CD4-positive, alpha-beta T cell treated with Interferon alpha-2 for 1 hour (primary cell): Measurements from ENCODE around the gene FGA.

Experiments
- DNase-seq, 2 donors: peaks; one replicate each; pipeline ENCODE4 v3.0.0-alpha.2; 2020 to 2022

FGA gene

DNA sequence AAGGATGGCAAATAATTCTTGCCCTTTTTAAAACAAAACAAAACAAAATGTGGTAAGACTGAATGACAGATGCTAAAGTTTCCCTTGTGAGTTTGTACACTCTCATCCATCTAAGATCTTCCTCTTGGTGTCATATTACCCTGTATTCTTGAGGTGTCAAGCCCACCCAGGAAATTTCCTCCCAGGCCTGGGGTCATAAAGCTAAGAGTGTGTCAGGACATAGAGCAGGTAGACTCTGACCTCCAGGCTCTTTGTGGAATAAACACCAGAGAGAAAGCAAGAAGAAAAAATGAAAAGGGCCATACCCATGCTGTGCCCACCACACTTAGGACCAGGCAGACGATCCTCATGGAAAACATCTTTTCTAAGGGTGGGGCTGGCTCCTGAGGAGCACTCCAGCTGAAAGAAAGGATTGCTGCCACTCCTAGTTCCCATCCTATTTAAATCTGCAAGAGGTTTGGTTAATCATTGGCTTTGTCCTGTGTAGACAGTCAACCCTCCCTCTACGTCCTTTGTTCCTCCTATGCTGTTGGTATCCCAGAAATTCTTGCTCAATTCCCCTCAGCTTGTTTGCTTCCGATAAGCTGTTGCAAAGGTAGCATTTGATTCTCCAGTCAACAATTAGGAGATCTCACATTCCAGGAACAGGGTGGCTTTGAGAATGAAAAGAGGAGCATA, at the start of gene FGA:
Gene FGA (minus strand): TSS at position 414 of the 678 bp plus-strand sequence. CDS start 55 bp downstream, at position 359.
- no peak for DNase-seq

- no peak for DNase-seq
These were observed 43.5 kb upstream of the FGA start for GRCh38 chr4:154634058-154634457.

GRCh38 chr4:154631828-154632227, 41.3 kb upstream of the FGA start:
- DNase-seq, result no peak

DNA sequence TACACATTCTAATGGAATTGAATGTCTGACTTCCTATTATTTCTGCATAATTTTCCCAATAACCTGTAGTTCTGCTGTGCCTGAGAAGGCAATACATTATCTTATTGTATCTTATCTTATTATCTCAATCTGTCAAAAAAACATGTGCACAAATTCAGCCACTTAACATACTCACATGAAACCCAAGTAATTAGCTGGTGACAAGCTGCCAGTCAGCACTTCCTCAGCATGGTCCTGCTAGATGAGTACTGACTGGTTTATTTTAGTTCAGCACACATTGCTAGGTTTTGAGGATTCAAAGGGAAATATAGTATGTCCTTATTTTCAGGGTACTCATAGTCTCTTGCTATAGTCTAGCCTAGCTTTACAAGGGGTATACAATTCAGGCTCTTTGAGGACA, 39.8 kb upstream of the FGA start:
- DNase-seq, result no peak

DNA sequence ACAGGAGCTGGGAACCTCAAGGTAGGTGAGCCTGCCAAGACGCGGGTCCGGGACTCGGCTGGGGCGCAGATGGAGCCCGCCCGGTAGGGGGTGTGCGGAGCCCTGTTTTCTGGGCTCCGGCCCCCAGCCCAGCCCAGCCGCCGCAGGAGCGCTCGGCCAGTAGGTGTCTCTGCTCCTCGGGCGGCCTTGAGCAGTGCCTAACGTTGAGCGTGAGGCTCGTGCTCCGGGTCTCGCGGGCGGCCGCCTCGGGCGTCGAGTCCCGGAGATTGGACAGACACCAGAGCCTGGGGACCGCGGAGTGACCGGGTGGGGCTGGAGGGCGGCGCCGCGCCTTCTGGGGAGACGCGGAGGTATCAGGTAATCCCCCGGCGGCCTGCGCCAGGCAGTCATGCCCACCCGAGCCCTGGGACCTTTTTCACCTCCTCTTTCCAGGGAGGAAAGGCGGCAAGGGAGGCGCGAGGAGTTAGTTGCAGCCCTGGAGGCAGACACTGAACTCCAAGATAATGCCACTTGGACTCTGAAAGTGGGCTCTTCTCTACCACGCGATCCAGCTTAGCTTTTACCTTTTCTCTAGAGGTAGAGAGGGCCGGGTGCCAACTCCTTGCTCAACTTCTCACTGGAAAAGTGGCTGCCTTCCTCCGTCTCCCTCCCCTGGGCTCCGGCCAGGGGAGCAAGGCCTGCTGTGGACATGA, 36.4 kb upstream of the FGA start:
- DNase-seq, result peak; percentile 32 to 40

GRCh38 chr4:154625971-154626370, 35.4 kb upstream of the FGA start:
- DNase-seq, result no peak

DNA sequence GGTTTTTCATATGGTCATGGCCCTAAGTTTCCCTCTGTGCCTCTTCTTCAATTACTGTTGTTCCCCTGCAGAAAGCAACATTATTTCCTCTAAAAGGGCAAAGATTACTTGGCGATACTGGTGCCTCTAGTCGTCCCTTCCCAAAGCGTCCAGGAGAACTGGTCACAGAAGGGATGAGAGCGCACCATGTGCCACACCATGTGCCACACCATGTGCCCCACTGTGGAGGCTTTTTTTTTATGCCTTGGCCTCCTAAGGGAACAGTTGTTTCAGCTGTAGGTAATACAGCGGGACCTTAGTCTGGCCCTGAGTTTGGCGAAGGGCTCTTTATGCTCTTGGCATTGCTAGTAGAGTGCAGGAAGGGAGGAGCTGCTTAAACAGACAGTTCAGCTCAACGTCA, 33.5 kb upstream of the FGA start:
- no peak for DNase-seq

- DNase-seq, result no peak
These were observed 32.9 kb upstream of the FGA start for GRCh38 chr4:154623436-154623835.

- peak; percentile 10 to 54 for DNase-seq
These were observed 32.1 kb upstream of the FGA start for GRCh38 chr4:154622598-154622997.

DNA sequence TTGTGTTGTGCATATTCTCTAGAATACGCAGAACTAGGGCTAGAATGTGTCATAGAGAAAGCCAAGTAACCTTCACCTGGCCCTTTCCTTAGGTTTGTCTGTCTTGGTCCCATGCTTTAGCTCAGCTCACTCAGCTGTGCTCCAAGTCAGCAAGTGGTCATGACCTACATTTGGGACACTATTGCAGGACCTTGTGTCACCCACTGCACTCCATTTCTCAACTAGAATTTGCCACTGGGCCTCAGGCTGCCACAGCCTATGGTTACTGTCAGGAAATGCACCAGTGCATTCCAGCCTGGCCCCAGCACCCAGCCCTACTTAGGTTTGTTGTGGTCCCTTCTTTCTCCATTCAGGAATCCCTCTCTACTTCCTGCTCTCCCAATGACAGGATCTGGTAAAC, 29.6 kb upstream of the FGA start:
- DNase-seq, result no peak

DNA sequence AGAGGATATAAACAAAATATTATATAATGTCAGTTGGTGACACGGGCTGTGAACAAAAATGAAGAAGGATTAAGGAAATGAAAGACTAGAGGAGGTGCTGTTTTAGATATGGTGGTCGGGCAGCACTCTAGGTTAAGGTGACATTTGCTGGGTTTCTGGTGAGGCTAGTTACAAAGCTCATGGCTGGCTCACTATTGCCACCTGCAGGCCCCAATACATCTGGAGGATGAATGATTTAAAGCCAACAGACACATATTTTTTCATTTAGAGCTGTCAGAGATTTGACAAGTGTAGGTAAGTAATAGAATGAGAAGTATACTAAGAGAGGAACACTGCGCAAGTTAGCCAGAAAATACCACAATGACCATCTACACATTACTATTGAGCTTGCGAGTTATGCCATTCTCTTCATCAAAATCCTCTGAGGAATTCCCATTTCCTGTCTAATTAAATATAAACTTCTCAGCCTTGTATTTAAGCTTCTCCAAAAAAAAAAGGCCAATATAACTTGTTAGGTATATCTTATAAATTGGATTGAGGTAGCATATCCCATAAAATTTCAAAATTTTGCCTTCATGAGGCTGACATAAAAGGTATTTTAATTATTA, 28.3 kb upstream of the FGA start:
- DNase-seq, result peak; percentile 44 to 57

GRCh38 chr4:154617820-154618317, 27.3 kb upstream of the FGA start:
- DNase-seq, result no peak

DNA sequence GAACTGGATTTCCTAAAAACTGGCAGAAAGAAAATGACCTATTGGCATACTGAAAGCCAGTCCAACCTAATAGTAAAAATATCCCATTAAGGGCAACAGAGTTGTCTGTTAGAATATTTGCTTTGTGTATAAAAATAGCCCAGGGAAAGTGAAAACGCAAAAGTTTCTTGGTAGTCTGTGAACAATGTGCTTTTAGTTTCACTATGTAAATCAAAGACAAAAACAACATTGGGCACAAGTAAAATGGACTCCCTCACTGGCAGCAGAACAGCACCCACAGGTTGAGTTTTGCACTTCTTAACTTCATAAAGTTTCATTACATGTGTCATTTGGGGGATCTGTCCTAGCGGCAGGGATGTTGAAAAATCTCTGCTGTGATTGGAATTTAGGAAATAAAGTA, 26.2 kb upstream of the FGA start:
- peak in 1 of 2 donors; percentile 8 for DNase-seq

- DNase-seq, result no peak
These were observed 25.7 kb upstream of the FGA start for GRCh38 chr4:154616287-154616686.

DNA sequence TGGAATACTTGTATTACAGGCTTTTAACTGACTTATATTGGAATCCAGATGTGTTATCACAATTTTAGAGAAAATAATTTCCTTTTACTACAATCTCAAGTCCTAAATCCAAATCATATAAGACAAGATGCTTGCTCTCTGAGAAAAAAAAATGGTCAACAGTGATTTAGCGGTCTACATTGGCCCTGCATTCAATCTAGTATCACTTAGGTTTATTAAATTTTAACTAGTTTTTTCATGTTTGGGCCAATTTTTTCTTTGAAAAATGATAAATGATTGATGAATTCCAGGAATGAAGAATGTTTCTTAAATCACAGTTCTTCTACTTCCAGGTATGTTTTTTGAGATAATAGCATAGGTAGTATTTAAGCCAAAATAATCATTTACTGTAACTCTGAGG, 24.7 kb upstream of the FGA start:
- DNase-seq, result no peak

DNA sequence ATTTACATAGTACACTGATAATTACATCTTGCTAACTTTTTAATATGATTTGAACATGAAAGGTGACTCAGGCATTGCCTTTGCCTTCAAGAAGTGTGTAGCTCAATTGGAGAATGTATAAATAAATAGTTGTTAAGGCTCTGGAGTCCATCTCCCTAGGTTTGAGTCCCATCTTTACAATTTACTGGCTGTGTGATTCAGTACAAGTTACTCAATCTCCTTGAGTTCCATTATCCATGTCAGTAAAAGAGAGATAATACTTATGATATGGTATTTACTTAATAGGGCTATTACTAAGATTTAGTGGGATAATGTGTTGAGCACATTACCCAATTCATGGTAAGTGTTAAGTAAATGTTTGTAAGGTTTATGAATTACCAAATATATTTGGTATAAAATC, 23.8 kb upstream of the FGA start:
- no peak for DNase-seq

DNA sequence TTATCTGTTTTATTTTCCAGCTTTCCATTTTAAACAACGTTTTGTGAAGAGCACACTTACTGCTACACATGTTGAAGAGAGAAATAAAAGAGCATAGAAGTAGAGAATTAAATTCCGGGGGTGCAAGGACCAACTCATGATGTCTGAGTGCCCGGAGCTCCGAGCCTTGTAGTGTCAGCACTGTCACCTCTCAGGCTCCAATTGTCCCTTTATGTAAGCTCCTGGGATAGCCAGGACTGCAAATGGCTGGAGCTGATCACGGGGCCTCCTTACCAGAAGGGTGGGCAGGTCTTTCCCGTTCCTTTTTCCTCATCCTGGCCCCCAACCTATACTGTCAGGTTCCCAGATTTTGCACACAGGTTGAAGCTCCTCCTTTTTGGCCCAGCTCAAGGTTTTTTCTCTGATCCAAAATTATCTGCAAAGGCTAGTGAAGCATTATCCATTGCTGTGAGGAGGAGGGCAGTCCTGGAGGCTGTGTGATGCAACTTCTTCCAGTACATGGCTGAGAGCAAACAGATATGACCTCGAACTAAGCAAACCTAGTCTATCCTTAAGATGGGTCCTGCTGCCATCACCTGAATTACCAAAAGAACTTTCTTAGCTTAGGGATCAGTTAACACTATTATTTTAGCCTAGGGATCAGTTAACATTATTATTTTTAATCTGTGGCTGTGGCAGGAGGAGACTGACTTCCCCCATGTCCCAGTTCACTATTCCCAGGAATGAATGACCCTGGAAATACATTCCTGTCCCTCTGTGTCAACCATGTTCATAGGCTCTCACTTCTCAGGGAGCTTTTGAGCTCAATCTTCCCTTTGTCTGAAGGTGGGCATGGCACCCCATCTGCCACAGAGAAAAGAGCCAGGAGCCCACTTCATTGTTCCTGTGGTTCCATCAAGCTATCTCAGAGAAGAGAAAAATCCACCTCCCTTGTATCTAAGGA, 22.2 kb upstream of the FGA start, which contains the start of gene FGG:
Gene FGG (minus strand): TSS at position 185 of the 943 bp plus-strand sequence. CDS start 47 bp downstream, at position 138.
- no peak for DNase-seq

GRCh38 chr4:154611833-154612232, 21.3 kb upstream of the FGA start:
- DNase-seq, result no peak

DNA sequence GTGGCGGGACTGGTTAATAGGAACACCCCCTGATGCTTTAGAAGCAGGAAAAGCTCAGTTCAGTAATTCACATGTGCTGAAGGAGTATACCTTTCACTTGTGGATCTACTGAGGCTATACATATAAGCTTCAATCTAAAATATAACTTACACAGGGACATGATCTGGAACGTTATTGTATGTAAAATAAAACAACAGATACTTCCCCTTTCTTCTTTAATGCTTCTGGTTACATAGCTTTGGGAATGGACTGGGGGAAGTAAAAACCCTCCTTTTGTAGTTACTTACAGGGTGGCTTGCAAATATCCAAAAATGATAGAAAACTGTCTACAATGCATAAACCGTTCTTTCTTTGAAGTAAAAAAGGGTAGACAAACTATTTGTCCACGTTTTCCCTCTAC, 20.0 kb upstream of the FGA start:
- no peak for DNase-seq

- DNase-seq, result no peak
These were observed 19.0 kb upstream of the FGA start for GRCh38 chr4:154609532-154609931.

DNA sequence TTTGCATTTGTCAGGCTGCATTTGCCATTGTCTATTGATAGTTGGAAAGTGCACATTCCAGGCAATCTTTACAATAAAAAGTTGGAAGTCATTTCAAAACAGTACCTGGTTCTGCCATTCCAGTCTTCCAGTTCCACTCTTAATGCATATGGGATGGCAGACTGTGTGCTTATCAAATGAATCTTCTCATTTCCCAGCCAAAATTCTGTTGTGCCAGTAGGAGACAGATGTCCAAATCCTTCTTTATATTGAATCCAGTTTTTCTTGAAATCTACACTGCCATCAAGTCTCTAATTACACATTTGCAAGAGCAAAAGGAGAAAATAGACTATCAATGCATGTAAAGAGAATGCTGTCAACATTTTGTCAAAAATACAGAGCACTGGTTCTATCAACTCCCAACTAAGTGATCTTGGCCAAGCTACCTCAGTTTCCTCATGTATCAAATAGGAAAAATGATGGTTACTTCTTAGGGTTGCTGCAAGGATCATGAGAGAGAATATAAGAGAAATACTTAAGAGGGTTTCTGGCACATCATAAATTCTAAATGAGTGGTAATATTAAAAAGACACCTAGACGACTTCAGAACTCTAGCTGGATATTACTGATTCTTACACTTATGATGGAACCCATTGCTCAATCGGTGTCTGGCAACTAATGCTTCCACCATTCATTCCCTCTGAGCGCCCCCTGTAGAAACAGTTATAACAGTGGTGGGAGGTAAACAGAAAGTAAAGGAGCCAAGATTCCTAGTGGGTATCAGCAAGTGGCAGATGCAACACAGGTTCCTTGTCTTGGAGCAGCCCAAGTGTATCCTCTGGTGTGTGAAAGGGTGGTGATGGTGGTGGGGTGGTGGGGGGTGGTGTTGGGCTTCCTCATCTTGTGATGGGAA, 18.1 kb upstream of the FGA start:
- DNase-seq, result no peak
